Activated naive CD4-positive, alpha-beta T cell treated with anti-CD3 and anti-CD28 coated beads, Interleukin-2, amount 10 ng/mL, durations not matched to agents 7 days and 5 days (primary cell): ENCODE data around the gene BMP2K.
"Not testable (repeated sequence)": the region's sequence is repeated elsewhere in the genome, so short reads cannot be mapped to it uniquely, and the experiment has no call there.

Experiments used
- CTCF ChIA-PET: fragments of 350-600 bp; sonication (Branson Sonifier 250); formaldehyde crosslinking; loops from one replicate; lab custom pipeline; 2021; ENCODE audit warnings: antibody characterized with exemption; lab: Charles Lee
- DNase-seq: peaks from one replicate; pipeline ENCODE4 v3.0.0-alpha.2; 2020
- H3K27ac Mint-ChIP-seq: one replicate; pipeline ENCODE4 v1.8.0; 2021; ENCODE audit warnings: mild to moderate bottlenecking, moderate library complexity, mixed read lengths
- H3K27me3 Mint-ChIP-seq: one replicate; pipeline ENCODE4 v1.8.0; 2021; ENCODE audit warnings: mild to moderate bottlenecking, mixed read lengths
- H3K36me3 Mint-ChIP-seq: one replicate; pipeline ENCODE4 v1.8.0; 2021; ENCODE audit warnings: mixed read lengths
- H3K4me1 Mint-ChIP-seq: one replicate; pipeline ENCODE4 v1.8.0; 2021; ENCODE audit warnings: mixed read lengths
- H3K4me3 Mint-ChIP-seq: one replicate; pipeline ENCODE4 v1.8.0; 2021; ENCODE audit warnings: mild to moderate bottlenecking, moderate library complexity, mixed read lengths
- H3K9me3 Mint-ChIP-seq: one replicate; pipeline ENCODE4 v1.8.0; 2021; ENCODE audit warnings: mixed read lengths

BMP2K gene

DNA sequence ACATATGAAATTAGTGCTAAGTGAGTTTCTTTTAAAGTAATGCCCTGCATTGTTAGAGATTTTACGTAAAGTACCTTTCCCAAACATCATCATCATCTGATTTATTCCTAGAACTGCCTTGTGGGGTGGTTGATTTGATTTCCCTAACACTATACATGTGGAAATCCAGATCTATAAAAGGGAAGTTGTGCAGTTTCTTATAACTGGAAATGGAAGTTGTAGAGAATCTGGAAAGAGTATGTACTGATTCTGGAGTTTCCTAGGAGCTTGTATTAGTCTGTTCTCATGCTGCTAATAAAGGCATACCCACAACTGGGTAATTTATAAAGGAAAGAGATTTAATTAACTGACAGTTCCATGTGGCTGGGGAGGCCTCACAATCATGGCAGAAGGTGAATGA lies 47.9 kb downstream of the BMP2K start:
- H3K27ac Mint-ChIP-seq, result no peak overlapping the region

DNA sequence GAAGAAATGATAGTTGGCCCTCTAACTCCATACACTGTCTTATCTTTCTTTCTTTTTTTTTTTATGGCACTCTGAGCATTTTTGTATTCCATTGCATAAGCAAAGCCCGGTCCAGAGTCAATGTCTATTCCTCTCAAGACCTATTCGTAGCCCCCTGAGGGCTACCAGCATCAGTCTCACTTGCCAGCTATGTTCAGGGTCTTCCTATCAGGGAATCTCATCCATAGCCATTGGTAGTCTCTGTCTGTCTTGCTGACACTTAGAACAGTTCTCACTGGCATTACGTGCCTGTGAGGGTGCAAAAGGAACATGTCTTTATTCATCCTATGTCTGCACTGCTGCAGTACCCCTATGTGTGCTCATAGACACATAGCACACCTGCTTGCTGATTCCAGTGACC lies 51.0 kb downstream of the BMP2K start:
- DNase-seq, result no peak
- Mint-ChIP-seq H3K9me3 (no peaks in the 10 kb centered on the region), H3K27me3 (no peaks in the 10 kb centered on the region), H3K4me1 (peaks cover 2% of the 10 kb centered on the region), H3K27ac (no peak overlapping the region), H3K4me3 (no peak overlapping the region), H3K36me3 (peaks cover 27% of the 10 kb centered on the region)
- CTCF ChIA-PET, result no interaction called here

More for the DNA sequence above, 47.9 kb downstream of the BMP2K start:
- CTCF ChIA-PET, result no interaction called here
- Mint-ChIP-seq H3K4me1 (peaks cover 2% of the 10 kb centered on the region), H3K9me3 (no peaks in the 10 kb centered on the region), H3K36me3 (peaks cover 18% of the 10 kb centered on the region), H3K27me3 (no peaks in the 10 kb centered on the region), H3K4me3 (no peak overlapping the region)
- no peak for DNase-seq

GRCh38 chr4:78829296-78829695 lies 53.1 kb downstream of the BMP2K start:
- CTCF ChIA-PET, result no interaction called here
- H3K27me3 Mint-ChIP-seq, result no peaks in the 10 kb centered on the region
- H3K9me3 Mint-ChIP-seq, result no peaks in the 10 kb centered on the region
- no peak overlapping the region for H3K4me3 Mint-ChIP-seq
- H3K27ac Mint-ChIP-seq, result no peak overlapping the region
- peaks cover 29% of the 10 kb centered on the region for H3K36me3 Mint-ChIP-seq
- no peak for DNase-seq
- peaks cover 2% of the 10 kb centered on the region for H3K4me1 Mint-ChIP-seq

- peaks cover 22% of the 10 kb centered on the region for H3K36me3 Mint-ChIP-seq
- H3K27me3 Mint-ChIP-seq, CTCF ChIA-PET, H3K9me3 Mint-ChIP-seq, DNase-seq, H3K4me3 Mint-ChIP-seq, H3K4me1 Mint-ChIP-seq, H3K27ac Mint-ChIP-seq: not testable (repeated sequence)
These were observed 63.5 kb downstream of the BMP2K start for GRCh38 chr4:78839676-78840075.

- not testable (repeated sequence) for H3K27ac Mint-ChIP-seq, H3K4me3 Mint-ChIP-seq, H3K4me1 Mint-ChIP-seq, DNase-seq, H3K27me3 Mint-ChIP-seq, H3K9me3 Mint-ChIP-seq
- CTCF ChIA-PET, result interaction anchor here (0.6 kb wide), 1 partner anchor 43 kb away, joined by 3 read pairs; no protein-coding TSS in a partner anchor
- H3K36me3 Mint-ChIP-seq, result peaks cover 24% of the 10 kb centered on the region
These were observed 64.1 kb downstream of the BMP2K start for GRCh38 chr4:78840286-78840685.

DNA sequence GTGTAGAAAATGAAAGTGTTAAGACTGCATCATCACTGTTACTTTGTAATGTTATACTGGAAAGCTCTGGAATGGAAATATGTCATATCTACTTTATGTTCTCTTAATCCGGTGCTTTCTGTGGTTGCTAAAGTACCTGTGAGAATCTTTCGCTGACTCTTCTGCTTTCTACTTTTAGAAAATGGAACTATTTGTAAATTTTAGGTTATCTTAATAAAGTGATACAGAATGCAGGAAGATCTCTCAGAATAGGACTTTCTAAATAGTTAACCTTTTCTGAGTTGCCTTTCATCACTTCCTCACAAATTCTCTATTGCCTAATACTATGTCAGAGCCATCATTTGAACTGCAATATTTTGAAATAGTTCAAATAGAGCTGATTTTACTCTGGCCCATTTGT lies 69.3 kb downstream of the BMP2K start:
- Mint-ChIP-seq H3K9me3 (peaks cover 2% of the 10 kb centered on the region), H3K4me1 (no peaks in the 10 kb centered on the region), H3K27me3 (no peaks in the 10 kb centered on the region), H3K36me3 (peaks cover 12% of the 10 kb centered on the region), H3K4me3 (no peak overlapping the region), H3K27ac (no peak overlapping the region)
- CTCF ChIA-PET, result no interaction called here
- no peak for DNase-seq

GRCh38 chr4:78846258-78846657 lies 70.1 kb downstream of the BMP2K start:
- Mint-ChIP-seq H3K27ac (no peak overlapping the region), H3K27me3 (no peaks in the 10 kb centered on the region), H3K4me1 (no peaks in the 10 kb centered on the region), H3K4me3 (no peak overlapping the region), H3K9me3 (peaks cover 2% of the 10 kb centered on the region), H3K36me3 (peaks cover 13% of the 10 kb centered on the region)
- no peak for DNase-seq
- CTCF ChIA-PET, result no interaction called here

GRCh38 chr4:78862314-78862737 lies 86.2 kb downstream of the BMP2K start:
- Mint-ChIP-seq H3K27ac (no peak overlapping the region), H3K4me3 (no peak overlapping the region), H3K27me3 (no peaks in the 10 kb centered on the region), H3K36me3 (peaks cover 4% of the 10 kb centered on the region), H3K9me3 (no peaks in the 10 kb centered on the region), H3K4me1 (peaks cover 4% of the 10 kb centered on the region)
- DNase-seq, result no peak
- CTCF ChIA-PET, result interaction anchor here (2.2 to 2.9 kb wide), 2 partner anchors 250 to 270 kb away, joined by 9 to 41 read pairs; no protein-coding TSS in a partner anchor

GRCh38 chr4:78863254-78863869 lies 87.2 kb downstream of the BMP2K start:
- Mint-ChIP-seq H3K27me3 (no peaks in the 10 kb centered on the region), H3K36me3 (peaks cover 8% of the 10 kb centered on the region), H3K4me3 (no peak overlapping the region), H3K9me3 (no peaks in the 10 kb centered on the region), H3K4me1 (peaks cover 4% of the 10 kb centered on the region), H3K27ac (no peak overlapping the region)
- no peak for DNase-seq
- CTCF ChIA-PET, result interaction anchor here (0.7 to 2.9 kb wide), 10 partner anchors 9 to 904 kb away, joined by 3 to 41 read pairs (median 4); no protein-coding TSS in a partner anchor

DNA sequence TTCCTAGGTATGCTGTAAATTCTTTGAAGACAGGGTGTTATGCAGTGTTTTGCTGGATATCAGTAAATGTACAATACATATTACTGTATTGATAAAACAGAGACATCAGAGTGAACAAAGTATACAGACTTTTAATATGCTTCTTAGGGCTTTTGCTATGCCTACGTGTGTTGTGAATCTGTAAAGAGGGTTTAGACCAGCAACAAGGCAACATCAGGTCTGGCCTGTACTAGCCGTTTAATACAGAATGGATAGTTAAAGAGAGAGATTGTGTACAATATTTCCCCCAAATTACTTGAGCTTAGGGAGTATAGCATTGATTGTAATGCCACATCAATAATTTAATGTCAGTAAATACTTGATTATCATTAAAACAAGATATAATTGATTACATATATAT lies 87.8 kb downstream of the BMP2K start:
- H3K4me1 Mint-ChIP-seq, result peaks cover 4% of the 10 kb centered on the region
- no peak overlapping the region for H3K4me3 Mint-ChIP-seq
- CTCF ChIA-PET, result interaction anchor here (0.6 to 2.9 kb wide), 15 partner anchors 10 to 904 kb away, joined by 3 to 41 read pairs (median 3); no protein-coding TSS in a partner anchor
- H3K36me3 Mint-ChIP-seq, result peaks cover 13% of the 10 kb centered on the region
- no peak for DNase-seq
- H3K27me3 Mint-ChIP-seq, result no peaks in the 10 kb centered on the region
- H3K27ac Mint-ChIP-seq, result no peak overlapping the region
- H3K9me3 Mint-ChIP-seq, result no peaks in the 10 kb centered on the region

DNA sequence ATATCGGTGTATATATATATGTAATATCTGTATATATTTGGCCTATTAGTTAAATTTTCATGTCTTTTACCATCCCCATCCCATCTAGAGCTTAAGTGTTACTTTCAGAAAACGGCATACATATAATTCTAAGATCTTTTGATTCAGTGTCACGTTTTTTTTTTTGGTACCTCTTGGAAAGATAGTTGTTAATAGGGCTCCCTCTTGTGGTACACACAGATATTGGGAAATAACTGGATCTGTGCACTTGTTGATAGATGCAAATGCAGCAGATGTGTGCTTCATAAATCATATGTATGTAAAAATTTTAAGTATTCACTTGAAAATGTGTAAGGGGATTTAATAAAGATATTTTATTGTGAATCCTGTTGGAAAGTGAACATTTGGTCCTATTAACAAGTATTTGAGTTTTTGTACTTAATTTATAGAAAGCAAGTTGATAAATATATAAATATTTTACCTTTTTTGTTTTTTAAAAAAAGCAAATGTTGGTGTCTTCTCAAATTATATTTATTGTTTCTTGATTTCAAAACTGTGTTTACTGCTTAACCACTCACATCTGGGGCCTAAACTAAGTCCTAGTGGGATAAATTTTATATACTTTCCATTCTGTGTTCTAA lies 88.4 kb downstream of the BMP2K start:
- CTCF ChIA-PET, result interaction anchor here (0.6 to 2.9 kb wide), 13 partner anchors 11 to 476 kb away, joined by 3 to 41 read pairs (median 3); no protein-coding TSS in a partner anchor
- no peak for DNase-seq
- peaks cover 4% of the 10 kb centered on the region for H3K4me1 Mint-ChIP-seq
- no peak overlapping the region for H3K4me3 Mint-ChIP-seq
- H3K36me3 Mint-ChIP-seq, result peaks cover 13% of the 10 kb centered on the region
- no peaks in the 10 kb centered on the region for H3K9me3 Mint-ChIP-seq
- H3K27me3 Mint-ChIP-seq, result no peaks in the 10 kb centered on the region
- no peak overlapping the region for H3K27ac Mint-ChIP-seq

DNA sequence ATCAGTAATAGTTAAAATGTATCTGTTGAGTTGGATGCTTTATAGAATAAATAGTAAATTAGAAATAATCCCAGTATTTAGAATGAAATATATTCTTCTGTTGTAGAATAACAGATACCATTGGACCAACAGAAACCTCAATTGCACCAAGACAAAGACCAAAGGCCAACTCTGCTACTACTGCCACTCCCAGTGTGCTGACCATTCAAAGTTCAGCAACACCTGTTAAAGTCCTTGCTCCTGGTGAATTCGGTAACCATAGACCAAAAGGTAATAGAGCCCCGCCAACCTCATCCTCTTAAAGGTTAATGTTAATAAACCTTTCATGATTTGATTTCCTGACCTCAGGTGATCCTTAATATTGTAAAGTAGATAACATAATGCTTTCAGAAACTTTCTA lies 89.3 kb downstream of the BMP2K start:
- CTCF ChIA-PET, result no interaction called here
- no peak overlapping the region for H3K27ac Mint-ChIP-seq

GRCh38 chr4:78868712-78869111 lies 92.6 kb downstream of the BMP2K start:
- H3K9me3 Mint-ChIP-seq, H3K27ac Mint-ChIP-seq, H3K27me3 Mint-ChIP-seq, H3K4me3 Mint-ChIP-seq, H3K4me1 Mint-ChIP-seq, DNase-seq: not testable (repeated sequence)
- H3K36me3 Mint-ChIP-seq, result peaks cover 27% of the 10 kb centered on the region
- CTCF ChIA-PET, result interaction anchor here (0.6 kb wide), 1 partner anchor 224 kb away, joined by 3 read pairs; no protein-coding TSS in a partner anchor

More for the DNA sequence above, 89.3 kb downstream of the BMP2K start:
- Mint-ChIP-seq H3K4me1 (peaks cover 4% of the 10 kb centered on the region), H3K36me3 (peaks cover 11% of the 10 kb centered on the region), H3K4me3 (no peak overlapping the region), H3K9me3 (no peaks in the 10 kb centered on the region), H3K27me3 (no peaks in the 10 kb centered on the region)
- no peak for DNase-seq

GRCh38 chr4:78870056-78870455 lies 93.9 kb downstream of the BMP2K start:
- no peaks in the 10 kb centered on the region for H3K9me3 Mint-ChIP-seq
- H3K36me3 Mint-ChIP-seq, result peaks cover 29% of the 10 kb centered on the region
- H3K4me3 Mint-ChIP-seq, result no peak overlapping the region
- no peak overlapping the region for H3K27ac Mint-ChIP-seq
- CTCF ChIA-PET, result interaction anchor here (0.8 kb wide), 1 partner anchor 341 kb away, joined by 3 read pairs; no protein-coding TSS in a partner anchor
- no peaks in the 10 kb centered on the region for H3K4me1 Mint-ChIP-seq
- no peaks in the 10 kb centered on the region for H3K27me3 Mint-ChIP-seq
- no peak for DNase-seq
